ENCODE measurements around the gene APOBEC3G.

GRCh38 chr22:39094717-39095389 lies 17.8 kb downstream of the APOBEC3G start:
- TF ChIP-seq CTCF (IDR thresholded peaks at IDR 0.05; ENCODE audit: low read length) (no peak), EZH2 (IDR thresholded peaks at IDR 0.05; ENCODE audit: borderline replicate concordance, low read length) (no peak)
